B cell (primary cell): Measurements from ENCODE around the gene MEIKIN. TPM values are rescaled to one million over a fixed set of nuclear protein-coding genes. Genes with fewer than 3 reads are reported as not detected.

ENCODE experiments used
- ATAC-seq: fragments of 200-7000 bp; cut with Tn5 transposase; one replicate; pipeline ENCODE4 v1.10.0; 2021; ENCODE audit warnings: low read depth, mild to moderate bottlenecking, moderate number of reproducible peaks, moderate library complexity
- CTCF ChIA-PET: fragments of 350-600 bp; sonication (Branson Sonifier 250); formaldehyde crosslinking; loops from one replicate; lab custom pipeline; 2021; ENCODE audit warnings: antibody characterized with exemption, inconsistent platforms; lab: Charles Lee
- POLR2A ChIA-PET: fragments of 350-600 bp; sonication (Branson Sonifier 250); formaldehyde crosslinking; loops from one replicate; lab custom pipeline; 2021; ENCODE audit warnings: antibody characterized with exemption; lab: Charles Lee
- DNase-seq: peaks from one replicate; pipeline ENCODE4 v3.0.0; 2013
- H2AFZ ChIP-seq: 2 replicates; pipeline ENCODE4 v1.6.1; 2012; ENCODE audit warnings: mild to moderate bottlenecking, low read depth, low read length; ENCODE audit not compliant: insufficient read depth, poor library complexity, severe bottlenecking
- H3K27ac ChIP-seq, 2 donors: 1 replicate in 1 of 2; 2 replicates in 1 of 2; pipeline ENCODE4 v1.5.1; 2012 to 2013; ENCODE audit warnings: low read length in 2 of 2, mild to moderate bottlenecking in 2 of 2, moderate library complexity in 1 of 2
- H3K27me3 ChIP-seq, 4 experiments: fragments of 200-600 bp in 1 of 4; sonication (generic) in 1 of 4; replicated peaks in 1 of 4; 1 replicate in 2 of 4; 2 replicates in 2 of 4; pipeline versions ENCODE4 v1.6.1 to v1.7.0; 2013 to 2016; ENCODE audit warnings: low read length in 3 of 4, mild to moderate bottlenecking in 2 of 4, mixed read lengths in 1 of 4, moderate library complexity in 1 of 4; ENCODE audit not compliant: insufficient read depth in 4 of 4, control insufficient read depth in 3 of 4; ENCODE audit errors: control extremely low read depth in 1 of 4
- H3K36me3 ChIP-seq, 2 experiments: replicated peaks in 1 of 2; 1 replicate in 1 of 2; 2 replicates in 1 of 2; pipeline versions ENCODE4 v1.6.1 to v1.7.1; 2013; ENCODE audit warnings: low read length in 1 of 2; ENCODE audit not compliant: insufficient read depth in 2 of 2, control insufficient read depth in 1 of 2; ENCODE audit errors: control extremely low read depth in 1 of 2, extremely low read depth in 1 of 2
- H3K4me1 ChIP-seq, 2 donors: fragments of 200-600 bp in 1 of 2; sonication (generic) in 1 of 2; 1 replicate in 1 of 2; 2 replicates in 1 of 2; pipeline versions ENCODE4 v1.5.1 to v1.6.1; 2013 to 2017; ENCODE audit warnings: low read length in 2 of 2; ENCODE audit not compliant: control insufficient read depth in 2 of 2, insufficient read depth in 2 of 2
- H3K4me2 ChIP-seq: replicated peaks from 2 replicates; pipeline ENCODE3; 2012; ENCODE audit warnings: mild to moderate bottlenecking, low read depth, low read length; ENCODE audit not compliant: poor library complexity, severe bottlenecking
- H3K4me3 ChIP-seq, 5 experiments: fragments of 200-600 bp in 1 of 5; sonication (generic) in 1 of 5; 1 replicate in 3 of 5; 2 replicates in 2 of 5; pipeline versions ENCODE4 v1.5.1 to v1.7.0; 2011 to 2016; ENCODE audit warnings: low read length in 4 of 5, mild to moderate bottlenecking in 4 of 5, low read depth in 2 of 5, control low read depth in 1 of 5, moderate library complexity in 1 of 5; ENCODE audit not compliant: insufficient read depth in 1 of 5; ENCODE audit errors: control extremely low read depth in 1 of 5, extremely low read depth in 1 of 5
- H3K79me2 ChIP-seq: fragments of 200-600 bp; sonication (generic); one replicate; pipeline ENCODE4 v1.6.0; 2016; ENCODE audit warnings: low read length; ENCODE audit not compliant: control insufficient read depth, insufficient read depth
- H3K9ac ChIP-seq: fragments of 200-600 bp; sonication (generic); 2 replicates; pipeline ENCODE4 v1.6.1; 2017; ENCODE audit warnings: mild to moderate bottlenecking, low read length, moderate library complexity
- H3K9me3 ChIP-seq, 3 donors: one replicate each; pipeline versions ENCODE4 v1.6.1 to v1.7.1; 2013; ENCODE audit warnings: low read length in 2 of 3; ENCODE audit not compliant: control insufficient read depth in 2 of 3, insufficient read depth in 1 of 3; ENCODE audit errors: control extremely low read depth in 1 of 3
- H4K20me1 ChIP-seq: 2 replicates; pipeline ENCODE4 v1.6.0; 2012; ENCODE audit warnings: mild to moderate bottlenecking, low read length; ENCODE audit not compliant: insufficient read depth, control insufficient read depth, poor library complexity, severe bottlenecking
- H3K27ac Mint-ChIP-seq: one replicate; pipeline ENCODE4 v1.8.0; 2021; ENCODE audit warnings: mixed read lengths
- H3K27me3 Mint-ChIP-seq: one replicate; pipeline ENCODE4 v1.8.0; 2021; ENCODE audit warnings: mixed read lengths
- H3K4me1 Mint-ChIP-seq: one replicate; pipeline ENCODE4 v1.8.0; 2021; ENCODE audit warnings: mixed read lengths
- H3K4me3 Mint-ChIP-seq: one replicate; pipeline ENCODE4 v1.8.0; 2021; ENCODE audit warnings: mixed read lengths
- H3K9me3 Mint-ChIP-seq: one replicate; pipeline ENCODE4 v1.8.0; 2022; ENCODE audit warnings: mixed read lengths; ENCODE audit not compliant: insufficient read depth
- CTCF ChIP-seq: fragments of 200-600 bp; IDR thresholded peaks from one replicate; pipeline ENCODE4 v1.8.0; 2022; ENCODE audit warnings: antibody characterized with exemption, mild to moderate bottlenecking
- EZH2 ChIP-seq: IDR thresholded peaks from 2 replicates; pipeline ENCODE4 v1.6.1; 2012; ENCODE audit warnings: borderline replicate concordance, low read depth, mild to moderate bottlenecking, moderate library complexity, low read length; ENCODE audit not compliant: insufficient read depth, poor library complexity, severe bottlenecking
- WGBS: methylation state at CpG from one replicate; pipeline ENCODE4 v1.1.5; 2013; ENCODE audit warnings: missing lambda C conversion rate; ENCODE audit not compliant: insufficient coverage; 5-methylcytosine and 5-hydroxymethylcytosine counted together
- intact Hi-C: fragments of 100-400 bp; cut with micrococcal nuclease; formaldehyde crosslinking; loops from one replicate; pipeline ENCODE4 v1.10.0; 2022
- polyA plus RNA-seq: library from polyadenylated mRNA; depleted of rRNA; stranded (reverse); fragments of >200 nt; gene quantifications from 2 replicates; pipeline ENCODE4 v1.2.3, GENCODE V29; 2012
- total RNA-seq, 2 donors: library from RNA; stranded (reverse); fragments of 120-200 nt in 1 of 2; gene quantifications; 1 replicate in 1 of 2; 2 replicates in 1 of 2; pipeline versions ENCODE4 v1.2.3 to v1.2.4, GENCODE V29; 2013 to 2022

The MEIKIN gene
- total and polyA plus RNA-seq, 2 donors (not counting 1 experiment from before 2014, with no cell fraction given), result not detected

DNA sequence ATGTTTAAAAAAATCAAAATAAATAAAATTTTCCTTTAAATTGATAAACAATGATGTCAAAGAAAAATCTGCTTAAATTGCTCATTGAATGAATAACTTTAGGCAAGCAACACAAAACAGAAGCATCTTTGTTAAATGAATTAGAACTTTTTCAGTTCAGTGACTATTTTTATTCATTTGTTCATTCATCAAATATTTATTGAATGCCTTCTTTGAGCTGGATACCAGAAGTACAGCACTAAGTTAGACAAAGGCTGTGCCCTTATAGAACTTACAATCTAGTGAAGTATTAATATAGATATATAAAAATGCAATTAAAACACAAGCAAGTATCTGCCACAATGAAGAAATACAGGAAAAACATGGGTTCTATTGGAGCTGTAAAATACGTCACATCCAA lies 159.4 kb downstream of the MEIKIN start:
- H3K27me3 ChIP-seq, result no peaks in the 10 kb centered on the region
- DNase-seq (no peak), ATAC-seq (no peak)
- no peak overlapping the region for H3K4me2 ChIP-seq
- peaks cover 94% of the 10 kb centered on the region for H3K79me2 ChIP-seq
- TF ChIP-seq EZH2 (no peak), CTCF (no peak)
- peaks cover 53% of the 10 kb centered on the region for H3K4me1 Mint-ChIP-seq
- no peak overlapping the region for H3K4me3 Mint-ChIP-seq
- peaks cover 77% of the 10 kb centered on the region for H4K20me1 ChIP-seq
- no peaks in the 10 kb centered on the region for H3K9me3 Mint-ChIP-seq
- no peaks in the 10 kb centered on the region for H3K27me3 Mint-ChIP-seq
- peaks cover 0 to 2% of the 10 kb centered on the region in 2 experiments for H3K36me3 ChIP-seq
- no peak overlapping the region for H3K27ac Mint-ChIP-seq
- no peak overlapping the region for H3K4me3 ChIP-seq
- ChIA-PET CTCF (no interaction called here), POLR2A (no interaction called here)
- H3K4me1 ChIP-seq, result peaks cover 3 to 9% of the 10 kb centered on the region in 2 donors
- no CpG with 5 or more reads among the region's 1 CpG for WGBS
- intact Hi-C loops, result no loop called here
- no peak overlapping the region for H3K27ac ChIP-seq
- H3K9me3 ChIP-seq, result peaks cover 0 to 4% (median 0%) of the 10 kb centered on the region in 3 donors
- no peak overlapping the region for H3K9ac ChIP-seq
- H2AFZ ChIP-seq, result no peak overlapping the region

GRCh38 chr5:131783874-131784273 lies 161.6 kb downstream of the MEIKIN start:
- TF ChIP-seq EZH2 (no peak), CTCF (no peak)
- no CpG with 5 or more reads among the region's 1 CpG for WGBS
- Histone ChIP-seq H3K79me2 (peaks cover 95% of the 10 kb centered on the region), H3K9me3 (peaks cover 0 to 4% (median 0%) of the 10 kb centered on the region in 3 donors), H4K20me1 (peaks cover 72% of the 10 kb centered on the region), H3K9ac (no peak overlapping the region), H3K4me1 (peaks cover 3 to 5% of the 10 kb centered on the region in 2 donors), H3K4me2 (no peak overlapping the region), H2AFZ (no peak overlapping the region), H3K27ac (no peak overlapping the region), H3K27me3 (no peaks in the 10 kb centered on the region), H3K36me3 (peaks cover 0 to 2% of the 10 kb centered on the region in 2 experiments), H3K4me3 (no peak overlapping the region)
- no peak for ATAC-seq
- intact Hi-C loops, result no loop called here
- no peak overlapping the region for H3K27ac Mint-ChIP-seq
- peaks cover 48% of the 10 kb centered on the region for H3K4me1 Mint-ChIP-seq
- no peaks in the 10 kb centered on the region for H3K27me3 Mint-ChIP-seq
- no peaks in the 10 kb centered on the region for H3K9me3 Mint-ChIP-seq
- H3K4me3 Mint-ChIP-seq, result no peak overlapping the region
- POLR2A ChIA-PET, result no interaction called here
- CTCF ChIA-PET, result no interaction called here
- DNase-seq, result no peak
